NCI-H1048 (cell line): ENCODE data around the gene WRAP73.

Experiments
- DNase-seq: peaks from one replicate; lab custom pipeline; 2025; lab: John Stamatoyannopoulos, UW

Gene WRAP73

DNA sequence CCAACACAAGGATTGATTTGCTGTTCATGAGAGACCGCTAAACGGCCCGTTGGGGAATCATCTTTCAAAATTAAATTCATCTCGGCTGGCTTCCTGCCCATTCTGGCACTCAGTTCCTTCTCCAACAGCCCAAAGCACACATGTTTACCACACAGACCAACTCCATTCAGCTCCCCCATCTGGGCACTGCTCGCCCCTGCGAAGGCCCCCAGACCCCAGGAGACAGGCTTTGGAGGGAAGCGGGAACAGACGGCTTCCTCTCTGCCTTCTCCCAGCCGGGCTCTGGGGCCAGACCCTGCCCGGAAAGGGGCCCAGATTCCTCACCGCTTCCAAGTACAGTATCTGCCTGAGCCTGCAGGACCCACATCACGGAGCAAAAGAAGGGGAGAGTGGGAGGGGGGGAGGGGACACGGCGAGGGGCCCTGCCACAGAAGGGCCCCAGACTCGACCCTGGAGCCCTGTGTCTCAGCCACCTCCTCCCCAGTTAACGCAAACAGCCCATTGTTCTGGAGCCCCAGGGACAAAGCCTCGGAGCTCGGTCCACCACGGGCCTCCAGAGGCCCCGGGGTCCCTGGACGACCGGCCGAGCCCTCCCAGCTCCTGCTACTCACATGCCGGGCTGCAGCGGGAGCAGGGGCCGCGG is 39.3 kb downstream of the WRAP73 start:
- DNase-seq: no peak

DNA sequence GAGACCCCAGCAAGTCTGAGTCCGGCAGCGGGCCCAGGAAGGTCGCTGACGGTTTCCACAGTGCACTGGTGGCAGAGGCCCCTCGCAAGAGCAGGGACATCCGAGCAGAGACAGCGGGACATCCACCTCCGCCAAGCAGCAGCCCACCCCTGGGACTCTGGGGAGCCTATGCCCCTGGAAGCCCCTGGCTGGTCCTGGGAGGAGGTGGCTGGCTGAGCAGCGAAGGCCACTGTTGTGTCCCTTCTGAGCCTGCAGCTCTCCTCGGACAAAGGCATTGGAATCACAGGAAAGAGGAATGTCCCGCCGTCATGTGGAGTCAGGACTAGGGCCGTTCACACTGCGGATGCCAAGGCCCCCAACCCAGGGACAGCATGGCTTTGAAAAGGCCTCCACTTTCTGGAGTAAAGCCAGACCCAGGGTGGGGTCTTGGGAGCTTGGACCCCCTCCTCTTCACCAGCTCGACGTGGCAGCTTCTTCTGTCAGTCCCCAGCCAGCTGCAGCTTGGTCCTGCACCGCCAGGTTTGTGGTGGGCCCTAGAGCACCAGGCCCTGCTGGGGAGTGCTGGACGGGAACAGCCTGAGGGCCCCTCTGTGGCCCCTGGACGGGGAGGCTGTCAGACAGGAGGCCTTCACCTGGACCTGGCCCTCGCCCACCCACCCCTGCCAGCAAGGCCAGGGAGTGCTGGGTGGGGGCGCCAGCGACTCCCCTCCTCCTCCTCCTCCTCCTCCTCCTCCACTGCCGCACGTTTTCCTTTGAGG is 40.0 kb downstream of the WRAP73 start:
- no peak for DNase-seq

DNA sequence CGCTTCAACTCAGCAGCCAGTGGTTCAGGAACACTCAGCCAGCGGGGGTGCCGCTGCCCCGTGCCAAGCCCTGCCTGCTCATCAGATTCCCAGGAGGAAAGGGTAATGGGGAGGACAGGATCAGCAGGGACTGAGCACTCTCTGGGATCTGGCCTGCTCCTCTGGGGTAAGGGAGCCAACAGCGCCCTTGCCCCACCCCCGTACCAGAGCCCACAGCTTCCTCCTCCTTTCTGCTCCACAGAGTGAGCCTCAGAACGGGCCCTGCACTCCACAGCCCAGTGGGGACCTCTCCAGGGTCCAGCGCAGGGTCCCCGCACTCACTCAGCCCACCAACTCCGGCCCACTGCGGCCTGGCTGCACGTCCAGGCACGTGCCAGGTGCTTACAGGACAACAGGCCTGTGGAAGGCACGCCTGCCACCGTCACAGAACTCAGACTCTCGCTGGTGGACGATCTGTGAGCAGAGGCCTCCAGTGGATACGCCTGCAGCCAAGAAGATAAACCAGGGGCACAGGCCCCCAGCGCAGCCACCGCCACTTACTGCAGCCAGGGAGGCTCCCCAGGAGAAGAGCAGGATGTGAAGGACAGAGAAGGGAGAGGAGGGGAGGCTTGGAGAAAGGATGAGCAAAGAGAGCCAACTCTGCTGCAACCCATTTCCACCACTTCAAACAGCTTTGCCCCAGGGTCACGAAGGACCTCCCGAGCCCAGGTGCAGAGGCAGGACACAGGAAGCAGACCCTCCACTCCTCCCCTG is 40.7 kb downstream of the WRAP73 start:
- no peak for DNase-seq

DNA sequence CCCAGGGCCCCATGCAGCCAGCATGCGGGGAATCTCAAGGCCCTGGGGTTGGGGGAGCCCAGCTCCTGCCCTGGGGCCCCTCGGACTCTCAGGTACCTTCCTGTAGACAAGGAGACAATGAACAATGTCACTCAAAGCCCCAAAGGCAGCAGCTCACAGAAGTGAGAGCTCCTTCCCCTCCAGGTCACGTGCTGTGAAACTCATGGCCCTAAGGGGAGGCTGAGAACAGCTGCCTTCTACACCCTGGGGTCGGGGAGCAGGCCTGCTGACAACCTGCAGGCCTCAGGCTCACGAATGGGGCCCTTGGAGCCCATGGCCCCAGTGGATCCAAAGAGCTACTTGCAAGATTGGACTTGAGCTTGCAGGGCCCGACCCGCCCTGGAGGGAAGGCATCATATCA is 41.7 kb downstream of the WRAP73 start:
- no peak for DNase-seq

DNA sequence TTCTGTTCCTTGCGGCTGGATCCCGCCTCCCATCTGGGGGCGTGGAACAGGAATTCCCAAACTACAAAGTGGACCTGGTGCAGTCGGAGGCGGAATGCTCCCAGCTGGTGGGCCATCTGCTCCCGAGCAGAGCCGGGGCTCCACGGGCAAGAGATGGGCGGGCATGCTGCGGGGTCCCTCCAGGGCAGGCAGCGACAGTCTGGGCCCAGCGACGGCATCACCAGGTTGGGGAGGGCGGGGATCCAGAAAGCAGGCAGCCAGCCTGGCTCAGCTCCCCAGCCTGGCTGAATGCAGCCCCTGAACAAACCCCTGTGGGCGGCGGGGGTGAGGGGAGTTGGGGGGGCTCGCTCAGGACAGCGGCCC is 42.2 kb downstream of the WRAP73 start:
- DNase-seq: no peak

DNA sequence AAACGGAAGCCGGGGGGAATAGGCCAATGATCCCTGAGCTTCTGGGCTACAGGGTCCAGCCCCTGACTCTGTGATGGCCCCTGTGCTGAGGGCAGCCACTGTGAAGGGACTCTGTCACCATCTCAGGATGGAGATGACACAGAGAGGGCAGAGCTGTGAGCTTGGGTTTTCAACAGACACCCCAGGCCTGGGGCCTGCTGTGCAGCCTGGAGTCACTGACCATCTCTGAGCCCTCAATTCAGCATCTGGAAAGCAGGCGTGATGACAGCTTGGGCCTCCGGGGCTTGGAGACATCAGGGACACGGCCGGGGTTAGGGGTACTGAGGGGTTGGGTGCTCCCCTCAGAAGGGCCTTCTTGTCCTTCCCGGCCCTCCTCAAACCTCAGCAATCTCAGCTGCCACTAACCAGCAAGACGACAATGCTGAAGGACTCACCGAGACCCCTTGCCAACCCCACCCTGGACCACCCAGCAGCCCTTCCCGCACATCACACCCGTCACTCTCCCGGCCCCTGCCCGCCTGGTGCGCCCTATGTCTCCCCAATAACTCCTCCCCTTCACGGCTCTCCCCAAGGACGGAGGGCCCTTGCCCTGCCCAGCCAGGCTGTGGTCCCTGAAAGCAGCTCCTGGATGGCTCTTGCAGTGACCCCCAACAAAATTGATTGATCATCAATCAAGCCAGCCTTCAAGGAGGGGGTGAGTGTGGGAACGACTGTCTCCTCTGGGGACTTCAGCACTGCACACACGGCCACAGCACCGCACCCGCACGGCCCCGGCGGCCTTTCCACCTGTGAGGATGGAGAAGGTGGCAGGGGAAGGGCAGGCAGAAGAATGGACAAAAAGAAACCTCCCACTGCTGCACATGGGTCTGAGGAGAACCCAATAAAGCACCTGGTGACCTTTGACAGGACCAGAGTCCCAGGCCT is 42.9 kb downstream of the WRAP73 start:
- DNase-seq: no peak

DNA sequence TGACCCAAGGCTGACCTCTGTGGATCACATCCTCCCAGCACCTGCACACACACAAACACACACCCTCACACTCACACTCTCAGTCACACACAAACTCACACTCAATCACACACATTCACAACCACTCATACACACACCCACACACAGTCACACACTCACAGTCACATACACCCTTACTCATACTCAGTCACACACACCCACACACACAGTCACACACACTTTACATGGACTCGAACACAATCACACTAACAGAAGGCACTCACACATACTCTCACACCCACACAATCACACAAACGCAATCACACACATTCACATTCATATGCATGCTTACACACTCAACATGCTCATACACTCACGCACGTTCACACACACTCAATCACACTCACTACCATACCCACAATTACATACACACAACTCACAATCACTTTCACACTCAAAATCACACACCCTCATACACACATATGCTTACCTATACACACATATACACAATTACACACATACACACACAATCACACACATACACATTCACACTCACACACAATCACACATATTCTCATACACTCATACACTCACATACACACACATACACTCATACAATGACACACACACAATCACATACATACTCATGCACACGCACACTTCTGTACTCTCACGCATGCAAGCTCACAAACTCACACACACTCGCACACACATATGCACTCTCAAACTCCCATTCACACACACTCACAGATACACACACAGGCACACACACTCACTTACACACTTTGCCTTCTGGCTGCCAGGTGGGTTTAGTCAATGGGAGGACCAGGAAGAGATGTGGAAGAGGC is 44.7 kb downstream of the WRAP73 start:
- DNase-seq: no peak

DNA sequence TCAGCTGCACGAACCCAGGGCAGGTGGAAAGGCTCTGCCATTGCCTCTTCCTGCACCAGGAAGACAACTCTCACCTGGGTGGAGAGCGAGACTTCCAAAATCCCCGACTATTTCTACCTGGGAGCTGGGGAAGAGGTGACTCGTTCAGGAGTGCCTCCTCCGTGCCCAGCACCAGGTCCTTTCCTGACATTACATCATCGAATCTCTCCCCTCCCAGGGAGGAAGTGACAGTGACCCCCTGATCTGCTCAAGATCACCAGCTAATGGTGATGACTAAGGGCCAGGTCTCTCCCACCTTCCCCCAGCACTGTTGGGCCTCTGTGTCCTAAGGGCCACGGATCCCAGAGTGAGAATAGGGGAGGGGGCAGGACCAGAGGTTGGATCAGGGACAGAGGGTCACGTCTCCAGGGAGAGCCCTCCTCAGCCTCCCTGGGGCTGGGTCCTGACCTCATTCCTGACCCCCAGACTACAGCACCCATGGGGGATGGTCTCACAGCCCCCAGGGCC is 45.4 kb downstream of the WRAP73 start:
- no peak for DNase-seq

DNA sequence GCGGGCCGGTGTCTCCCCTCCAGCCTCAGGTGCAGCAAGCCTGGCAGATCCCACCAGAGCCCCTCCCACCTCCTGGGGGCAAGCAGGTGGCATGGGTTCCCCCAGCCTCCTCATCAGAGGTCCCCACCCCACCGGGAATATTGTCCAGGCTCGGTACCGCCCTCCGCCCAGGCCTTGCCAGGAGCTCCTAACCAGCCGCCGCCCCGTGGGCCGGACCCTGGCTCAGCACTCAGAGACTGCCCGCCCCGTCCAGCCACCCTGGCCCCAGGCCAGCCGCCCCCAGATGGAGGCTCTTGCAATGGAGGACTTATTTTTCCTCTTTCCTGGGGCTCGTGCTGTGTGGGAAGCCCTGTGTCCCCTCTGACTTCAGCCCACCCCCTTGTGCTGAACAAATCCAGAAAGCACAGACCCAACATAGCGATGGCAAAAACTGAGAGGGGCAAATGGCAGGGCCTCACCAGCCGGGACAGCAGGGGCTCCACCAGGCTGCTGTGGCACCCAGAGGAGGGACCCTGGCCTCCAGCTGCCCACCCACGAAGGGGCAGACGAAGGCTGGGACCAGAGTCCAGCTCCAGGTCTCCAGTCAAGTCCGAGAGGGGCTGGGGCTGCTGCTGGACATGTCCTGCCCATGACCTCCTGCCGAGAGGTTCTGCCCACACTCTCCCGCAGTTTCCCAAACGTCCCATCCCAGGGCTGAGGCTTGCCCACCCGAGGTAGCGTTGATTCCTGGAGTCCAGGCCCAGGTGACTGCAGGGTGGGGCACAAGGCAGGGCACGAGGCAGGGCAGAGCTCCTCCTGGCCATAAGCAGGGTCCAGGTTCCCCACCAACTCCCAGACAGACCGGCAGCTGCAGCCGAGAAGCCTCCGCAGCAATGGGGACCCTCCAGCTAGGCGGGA is 46.1 kb downstream of the WRAP73 start:
- no peak for DNase-seq

DNA sequence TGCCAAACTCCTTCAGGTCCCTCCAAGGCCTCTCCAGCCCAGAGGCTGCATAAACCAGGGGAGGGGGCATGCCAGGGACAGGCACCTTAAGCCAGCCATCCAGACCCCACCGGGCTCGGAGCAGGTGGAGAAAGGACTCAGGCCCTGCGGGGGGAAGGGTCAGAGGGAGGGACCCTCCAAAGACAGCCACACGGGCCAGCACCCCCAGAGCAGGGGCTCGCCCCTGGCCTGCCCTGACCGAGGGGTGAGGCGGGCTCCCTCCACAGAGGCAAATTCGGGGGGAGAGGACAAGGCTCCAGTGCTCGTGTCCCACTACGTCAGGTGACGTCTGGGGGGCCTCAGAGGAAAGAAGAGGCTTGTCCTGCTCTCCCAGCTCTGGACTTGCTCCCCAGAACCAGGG is 46.7 kb downstream of the WRAP73 start:
- DNase-seq: no peak

DNA sequence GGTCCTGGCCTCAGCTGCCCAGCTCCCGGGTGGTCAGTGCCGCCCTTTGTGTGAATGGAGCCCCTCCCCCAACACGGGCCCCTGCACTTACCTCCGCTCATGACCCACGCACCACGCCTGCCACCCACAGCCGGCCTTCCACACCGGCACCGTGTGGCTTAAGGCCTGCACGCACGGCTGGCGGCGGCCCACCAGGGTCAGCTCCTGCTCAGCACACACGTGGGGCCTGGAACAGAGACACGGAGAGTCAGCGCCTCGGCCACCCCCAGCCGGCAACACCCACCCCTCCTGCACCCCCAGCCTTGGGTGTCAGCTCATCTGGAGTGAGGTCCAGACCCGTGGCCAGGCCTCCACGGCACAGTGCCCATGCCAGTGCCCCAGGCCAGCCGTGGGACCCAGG is 47.5 kb downstream of the WRAP73 start:
- no peak for DNase-seq

DNA sequence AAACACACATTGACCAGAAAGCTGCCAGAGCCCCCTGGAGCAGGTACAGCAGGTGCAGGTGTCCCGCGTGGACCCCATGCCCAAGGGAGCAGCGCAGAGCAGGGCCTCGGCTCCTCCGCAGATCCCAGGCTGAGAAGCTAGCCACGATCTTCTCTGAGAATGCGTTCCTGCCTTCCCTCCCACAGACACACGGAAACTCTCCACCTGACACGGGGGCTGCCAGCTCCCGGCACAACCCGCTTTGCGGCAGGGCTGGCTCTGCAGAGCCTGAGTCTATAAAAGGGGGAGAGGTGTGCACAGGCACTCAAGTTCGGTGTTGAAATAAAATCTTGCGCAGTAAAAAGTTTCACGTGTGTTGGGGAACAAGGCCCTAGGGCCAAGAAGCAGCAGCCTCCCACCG is 48.2 kb downstream of the WRAP73 start:
- no peak for DNase-seq

DNA sequence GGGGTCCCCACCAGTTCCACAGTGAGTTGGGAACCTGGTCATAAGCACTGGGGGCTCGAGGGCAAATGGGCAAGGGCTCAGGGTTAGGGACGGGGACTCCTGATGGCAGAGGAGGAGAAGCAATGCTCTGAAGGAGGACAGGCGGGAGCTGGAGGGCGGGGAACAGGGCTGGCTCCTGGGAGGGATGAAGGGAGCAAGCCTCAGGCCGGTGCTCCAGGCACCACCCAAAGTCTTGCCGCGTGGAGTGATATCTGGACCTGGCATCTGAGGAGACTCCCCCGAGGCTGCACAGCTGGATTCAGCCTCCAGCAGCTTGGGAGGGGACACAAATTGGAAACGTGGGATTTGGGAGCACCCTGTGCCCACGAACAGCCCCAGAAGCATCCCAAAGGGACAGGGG is 49.5 kb downstream of the WRAP73 start:
- DNase-seq: no peak

DNA sequence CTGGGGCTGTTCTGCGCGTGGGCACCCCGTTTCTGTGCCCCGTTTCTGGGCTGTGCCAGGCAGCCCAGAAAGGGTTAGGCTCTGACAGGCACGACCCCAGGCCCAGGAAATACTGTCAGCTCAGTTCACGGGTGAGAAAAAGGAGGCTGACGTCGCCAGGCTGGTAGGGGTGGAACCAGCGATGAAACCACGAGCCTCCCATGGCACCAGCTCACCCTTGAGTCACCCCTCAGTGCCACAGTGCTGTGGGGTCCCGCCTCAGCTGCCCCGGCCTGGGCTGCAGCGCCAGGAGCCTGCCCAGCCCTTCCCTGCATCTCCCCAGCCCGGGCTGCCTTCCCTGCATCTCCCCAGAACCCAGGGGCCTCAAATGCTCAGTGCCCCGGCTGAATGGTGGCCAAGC is 50.1 kb downstream of the WRAP73 start:
- no peak for DNase-seq

DNA sequence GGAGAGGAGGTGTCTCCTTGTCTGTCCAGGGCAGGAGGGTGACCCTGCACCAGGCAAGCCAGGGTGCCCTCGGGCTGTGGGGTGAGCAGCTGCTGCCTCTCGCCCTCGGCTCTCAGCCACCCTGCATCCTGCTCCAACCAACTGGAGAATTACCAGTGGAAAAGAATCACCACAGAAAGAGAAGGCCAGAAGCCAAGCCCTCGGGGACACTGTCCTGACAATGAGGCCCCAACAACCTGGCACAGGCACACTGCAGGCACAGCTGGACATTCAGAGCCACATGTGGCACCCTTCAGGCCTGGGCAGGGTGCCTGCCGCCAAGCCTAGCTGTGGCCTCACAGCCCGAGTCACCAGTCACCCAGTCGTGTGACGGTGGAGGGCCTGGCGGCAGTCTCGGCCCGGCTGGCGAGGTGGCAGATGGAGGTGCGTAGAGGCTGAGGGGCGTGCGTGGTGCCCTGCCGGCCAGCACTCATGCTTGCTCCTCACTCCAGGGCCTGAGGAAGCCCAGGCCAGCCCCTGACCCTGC is 50.6 kb downstream of the WRAP73 start:
- DNase-seq: no peak

DNA sequence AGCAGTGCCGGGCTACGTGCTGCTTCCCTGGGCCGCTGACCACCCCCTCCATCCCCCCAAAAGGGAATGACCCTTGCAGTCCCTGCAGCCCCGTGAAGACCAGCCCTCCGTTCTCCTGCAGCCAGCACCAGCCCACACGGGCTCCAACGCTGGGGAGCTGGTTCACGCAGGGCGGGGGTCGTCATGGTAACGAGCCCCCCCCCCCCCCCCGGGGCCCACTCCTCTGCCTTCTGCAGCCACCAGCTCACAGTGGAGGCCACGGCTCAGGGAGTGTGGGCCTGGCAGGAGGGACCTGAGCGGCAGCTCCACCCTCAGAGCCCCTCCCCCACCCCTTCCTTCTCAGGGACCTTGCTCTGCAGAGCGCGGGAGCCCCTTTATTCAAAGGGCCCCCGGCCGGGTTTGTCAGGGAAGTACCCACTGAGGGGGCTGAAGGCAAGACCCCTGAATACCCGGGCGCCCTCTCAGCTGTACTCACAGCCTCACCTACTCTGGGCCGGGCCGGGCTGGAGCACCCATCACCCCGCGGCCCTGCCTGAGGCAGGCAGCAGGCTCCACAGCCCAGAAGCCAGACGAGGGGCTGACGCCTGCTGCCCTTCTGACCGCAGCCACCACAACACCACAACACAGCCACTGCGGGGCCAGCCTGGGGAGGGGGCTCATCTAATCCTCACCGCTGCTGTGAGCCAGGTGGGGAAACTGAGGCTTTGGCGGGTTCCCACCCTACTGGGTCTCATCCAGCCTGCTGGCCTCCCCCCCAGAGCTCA is 51.2 kb downstream of the WRAP73 start:
- no peak for DNase-seq

DNA sequence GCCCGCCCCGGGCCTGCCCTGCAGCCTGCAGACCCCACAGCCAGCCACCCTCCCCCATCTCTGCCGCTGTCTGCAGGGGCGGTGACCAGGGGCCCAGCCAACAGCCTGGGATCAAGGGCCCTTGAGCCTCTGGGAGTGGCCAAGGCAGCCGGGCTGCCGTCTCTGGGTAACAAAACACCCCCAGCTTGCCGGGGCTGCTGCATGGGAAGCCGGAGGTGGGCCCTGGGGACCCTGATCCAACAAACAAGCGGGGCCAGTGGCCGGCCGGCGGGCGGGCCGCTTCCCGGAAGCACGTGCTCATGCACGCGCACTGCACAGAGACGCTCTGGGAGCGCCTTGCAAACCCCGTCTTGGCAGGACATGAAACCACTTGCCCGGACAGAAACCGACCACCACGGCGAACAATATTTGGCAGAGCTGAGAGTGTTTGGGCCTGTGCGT is 51.8 kb downstream of the WRAP73 start:
- no peak for DNase-seq

DNA sequence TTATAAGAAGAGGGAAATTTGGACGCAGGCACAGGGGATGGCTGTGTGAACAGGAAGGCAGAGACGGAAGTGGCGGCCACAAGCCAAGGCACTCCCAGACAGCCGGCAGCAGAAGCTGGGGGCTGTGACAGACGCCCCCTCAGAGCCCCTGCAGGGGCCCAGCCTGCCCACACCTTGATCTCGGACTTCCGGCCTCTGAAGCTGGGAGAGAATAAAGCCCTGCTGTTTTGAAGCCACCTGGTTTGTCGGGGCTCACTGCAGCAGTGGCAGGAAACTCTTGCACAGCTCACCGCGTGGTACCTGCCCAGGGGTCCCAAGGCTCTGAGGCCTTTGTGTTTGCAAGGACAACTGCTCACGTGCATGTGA is 52.3 kb downstream of the WRAP73 start:
- DNase-seq: no peak
